HUES64 (cell line): Measurements from ENCODE around the gene RALGPS1.

Experiments used
- H3K27ac ChIP-seq: 2 replicates; pipeline ENCODE4 v1.7.0; 2013; ENCODE audit warnings: low read depth, low read length, inconsistent platforms
- H3K27me3 ChIP-seq: 2 replicates; pipeline ENCODE4 v1.6.1; 2013; ENCODE audit warnings: mild to moderate bottlenecking, low read length; ENCODE audit not compliant: insufficient read depth
- H3K36me3 ChIP-seq: 2 replicates; pipeline ENCODE4 v1.6.1; 2013; ENCODE audit warnings: mild to moderate bottlenecking, low read length; ENCODE audit not compliant: insufficient read depth
- H3K4me1 ChIP-seq: 2 replicates; pipeline ENCODE4 v1.6.1; 2013; ENCODE audit warnings: mild to moderate bottlenecking, low read length, moderate library complexity; ENCODE audit not compliant: insufficient read depth
- H3K4me3 ChIP-seq: 2 replicates; pipeline ENCODE4 v1.5.1; 2013; ENCODE audit warnings: mild to moderate bottlenecking, low read length, moderate library complexity
- H3K9ac ChIP-seq: 2 replicates; pipeline ENCODE4 v1.6.1; 2013; ENCODE audit warnings: mild to moderate bottlenecking, low read depth, low read length
- H3K9me3 ChIP-seq: 2 replicates; pipeline ENCODE4 v1.6.1; 2013; ENCODE audit warnings: low read depth, low read length; ENCODE audit not compliant: insufficient read depth
- WGBS: fragments of 150-250, 120-280 bp; methylation state at CpG from one replicate; pipeline ENCODE4 v1.1.7; 2013; ENCODE audit warnings: missing lambda C conversion rate; 5-methylcytosine and 5-hydroxymethylcytosine counted together

RALGPS1 gene

GRCh38 chr9:127212453-127212852 lies 297.9 kb downstream of the RALGPS1 start:
- WGBS, result 90% methylated on average over 9 of the region's 9 CpGs
- Histone ChIP-seq H3K9ac (no peak overlapping the region), H3K27me3 (no peaks in the 10 kb centered on the region)

DNA sequence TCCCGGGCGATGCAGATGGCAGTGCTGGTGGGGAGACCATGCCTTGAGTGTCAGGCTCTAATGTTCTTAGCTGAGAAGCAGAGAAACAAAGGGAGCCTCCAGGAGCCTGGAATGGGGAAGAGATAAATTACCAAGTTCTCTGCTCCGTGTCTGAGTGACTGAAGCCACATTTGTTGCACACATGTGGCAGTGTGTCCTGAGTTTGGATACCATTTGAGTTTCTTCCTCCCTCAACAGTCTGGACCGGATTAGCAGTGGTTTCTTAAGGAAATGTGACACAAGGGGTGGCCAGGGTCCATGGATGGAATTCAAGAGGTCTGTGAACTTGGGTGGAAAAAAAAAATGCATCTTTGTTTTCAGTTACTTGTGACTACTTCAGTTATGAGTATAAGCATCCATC lies 299.3 kb downstream of the RALGPS1 start:
- peaks cover 5% of the 10 kb centered on the region; the same call in 1 of the 2 replicates for H3K4me1 ChIP-seq
- 84% methylated on average over 4 of the region's 4 CpGs for WGBS
- H3K4me3 ChIP-seq, result no peak overlapping the region
- H3K9ac ChIP-seq, result no peak overlapping the region
- no peaks in the 10 kb centered on the region for H3K9me3 ChIP-seq
- H3K27me3 ChIP-seq, result no peaks in the 10 kb centered on the region
- H3K27ac ChIP-seq, result no peak overlapping the region
- H3K36me3 ChIP-seq, result no peaks in the 10 kb centered on the region

More at GRCh38 chr9:127212453-127212852, 297.9 kb downstream of the RALGPS1 start:
- H3K4me3 ChIP-seq, result no peak overlapping the region
- peaks cover 5% of the 10 kb centered on the region; the same call in 1 of the 2 replicates for H3K4me1 ChIP-seq
- H3K36me3 ChIP-seq, result no peaks in the 10 kb centered on the region
- no peaks in the 10 kb centered on the region for H3K9me3 ChIP-seq
- no peak overlapping the region for H3K27ac ChIP-seq

GRCh38 chr9:127214421-127215267 lies 300.1 kb downstream of the RALGPS1 start:
- WGBS, result 33% methylated on average over 6 of the region's 6 CpGs
- Histone ChIP-seq H3K27ac (no peak overlapping the region), H3K9ac (no peak overlapping the region), H3K4me1 (peaks cover 5% of the 10 kb centered on the region; the same call in 1 of the 2 replicates), H3K4me3 (no peak overlapping the region), H3K27me3 (no peaks in the 10 kb centered on the region), H3K9me3 (no peaks in the 10 kb centered on the region), H3K36me3 (no peaks in the 10 kb centered on the region)

- H3K27ac ChIP-seq, result no peak overlapping the region
- no peaks in the 10 kb centered on the region for H3K36me3 ChIP-seq
- H3K9ac ChIP-seq, result no peak overlapping the region
- WGBS, result 92% methylated on average over 14 of the region's 14 CpGs
- H3K9me3 ChIP-seq, result no peaks in the 10 kb centered on the region
- no peak overlapping the region for H3K4me3 ChIP-seq
- no peaks in the 10 kb centered on the region for H3K27me3 ChIP-seq
- H3K4me1 ChIP-seq, result peaks cover 5% of the 10 kb centered on the region; the same call in 1 of the 2 replicates
Measured at GRCh38 chr9:127215268-127216209, 301.0 kb downstream of the RALGPS1 start.

GRCh38 chr9:127216210-127216887 lies 301.8 kb downstream of the RALGPS1 start:
- Histone ChIP-seq H3K27ac (no peak overlapping the region), H3K4me3 (no peak overlapping the region), H3K36me3 (no peaks in the 10 kb centered on the region), H3K9ac (no peak overlapping the region), H3K9me3 (no peaks in the 10 kb centered on the region), H3K4me1 (no peaks in the 10 kb centered on the region), H3K27me3 (no peaks in the 10 kb centered on the region)
- 93% methylated on average over 7 of the region's 7 CpGs for WGBS

DNA sequence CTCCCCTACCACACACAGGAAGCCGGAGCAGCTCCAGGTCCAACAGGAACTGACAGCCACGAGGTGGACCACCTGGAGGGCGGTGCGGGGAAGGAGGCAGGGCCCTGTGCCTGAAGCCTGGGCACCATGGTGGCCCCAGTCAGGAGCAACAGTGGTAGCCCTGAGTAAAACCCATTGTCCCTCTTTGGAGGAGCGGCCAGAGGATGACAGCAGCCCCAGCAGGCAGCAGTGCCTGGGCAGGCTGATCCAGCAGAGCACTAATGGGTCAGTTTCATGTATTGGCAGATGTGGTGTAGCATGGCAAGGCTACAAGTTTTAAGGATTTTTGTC lies 302.3 kb downstream of the RALGPS1 start:
- Histone ChIP-seq H3K27ac (no peak overlapping the region), H3K9ac (no peak overlapping the region)
- WGBS, result 82% methylated on average over 5 of the region's 5 CpGs

GRCh38 chr9:127218818-127219217 lies 304.2 kb downstream of the RALGPS1 start:
- Histone ChIP-seq H3K27me3 (peaks cover 18% of the 10 kb centered on the region), H3K27ac (no peak overlapping the region), H3K9me3 (no peaks in the 10 kb centered on the region), H3K4me3 (no peak overlapping the region), H3K9ac (no peak overlapping the region), H3K4me1 (no peaks in the 10 kb centered on the region), H3K36me3 (no peaks in the 10 kb centered on the region)
- 86% methylated on average over 10 of the region's 10 CpGs for WGBS

More for the DNA sequence above, 302.3 kb downstream of the RALGPS1 start:
- H3K9me3 ChIP-seq, result no peaks in the 10 kb centered on the region
- H3K4me1 ChIP-seq, result no peaks in the 10 kb centered on the region
- H3K36me3 ChIP-seq, result no peaks in the 10 kb centered on the region
- no peak overlapping the region for H3K4me3 ChIP-seq
- no peaks in the 10 kb centered on the region for H3K27me3 ChIP-seq

GRCh38 chr9:127219520-127219919 lies 304.9 kb downstream of the RALGPS1 start:
- Histone ChIP-seq H3K27me3 (peaks cover 21% of the 10 kb centered on the region), H3K27ac (no peak overlapping the region), H3K4me1 (no peaks in the 10 kb centered on the region), H3K9me3 (no peaks in the 10 kb centered on the region), H3K9ac (no peak overlapping the region), H3K4me3 (no peak overlapping the region), H3K36me3 (no peaks in the 10 kb centered on the region)
- 89% methylated on average over 6 of the region's 6 CpGs for WGBS

GRCh38 chr9:127221695-127222094 lies 307.1 kb downstream of the RALGPS1 start:
- Histone ChIP-seq H3K36me3 (no peaks in the 10 kb centered on the region), H3K27ac (no peak overlapping the region), H3K4me3 (no peak overlapping the region), H3K9me3 (no peaks in the 10 kb centered on the region), H3K27me3 (peaks cover 36% of the 10 kb centered on the region), H3K9ac (no peak overlapping the region), H3K4me1 (no peaks in the 10 kb centered on the region)
- 88% methylated on average over 2 of the region's 2 CpGs for WGBS

DNA sequence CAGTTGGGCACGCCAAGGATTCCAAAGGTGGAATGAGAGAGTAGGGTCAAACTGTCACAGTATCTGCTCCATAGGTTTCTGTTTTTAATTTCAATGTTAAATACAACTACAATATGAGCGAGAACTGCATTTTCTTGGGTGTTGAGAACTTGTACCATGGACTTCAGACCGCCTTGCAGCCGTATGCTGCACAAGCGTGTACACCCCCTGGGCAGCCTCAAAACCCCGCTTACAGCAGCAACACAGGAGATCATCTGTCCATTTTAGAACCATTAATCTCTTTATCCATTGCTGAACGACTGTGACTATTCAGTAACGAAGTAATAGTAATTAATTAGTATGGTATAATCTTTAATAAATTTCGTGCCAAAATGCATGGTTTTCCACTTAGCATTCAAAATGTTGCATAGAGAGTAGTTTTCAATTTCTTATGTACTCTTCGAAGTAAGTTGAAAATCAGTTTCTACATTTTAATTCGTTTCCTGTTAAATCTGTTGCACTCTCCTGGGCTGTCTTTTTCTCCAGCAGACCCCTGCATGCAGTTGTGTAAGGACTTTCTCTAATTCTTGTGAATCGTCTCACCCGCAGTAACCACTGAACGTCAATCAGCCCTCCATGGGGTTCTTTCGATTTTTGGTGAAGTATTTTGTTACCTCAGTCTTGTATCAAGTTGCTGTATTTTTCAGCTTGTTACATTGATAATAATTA lies 308.0 kb downstream of the RALGPS1 start:
- peaks cover 41% of the 10 kb centered on the region for H3K27me3 ChIP-seq

More for the DNA sequence above, 308.0 kb downstream of the RALGPS1 start:
- Histone ChIP-seq H3K36me3 (no peaks in the 10 kb centered on the region), H3K4me3 (no peak overlapping the region), H3K4me1 (no peaks in the 10 kb centered on the region), H3K9ac (no peak overlapping the region), H3K9me3 (no peaks in the 10 kb centered on the region), H3K27ac (no peak overlapping the region)
- 90% methylated on average over 14 of the region's 15 CpGs for WGBS
